ENCODE measurements around the gene TXNDC17. TPM values are rescaled to one million over a fixed set of nuclear protein-coding genes. Genes with fewer than 3 reads are reported as not detected.
A peak's percentile ranks its signal among the peaks of the same experiment; 100 is the strongest.

TXNDC17 gene
- total and polyA plus RNA-seq, 2 of the 13 experiments (the other 11 are each of a cell fraction or from before 2014, with no cell fraction given) = 188 to 266 TPM

GRCh38 chr17:6684460-6684783, 43.6 kb downstream of the TXNDC17 start (continued):
- no peak for TF ChIP-seq ZNF652 (CRISPR knock-in tag; IDR thresholded peaks at IDR 0.05; ENCODE audit: borderline replicate concordance, low read depth)
- no peak for TF ChIP-seq EP300 (IDR thresholded peaks at IDR 0.05; ENCODE audit: low read depth in 2 of 2, low read length in 2 of 2)
- no peak for TF ChIP-seq EP300 (CRISPR knock-in tag; IDR thresholded peaks at IDR 0.05; ENCODE audit: borderline replicate concordance)
- TF ChIP-seq ONECUT2 (CRISPR knock-in tag; IDR thresholded peaks at IDR 0.05) = no peak
- TF ChIP-seq ZFP91 (CRISPR knock-in tag; IDR thresholded peaks at IDR 0.05; ENCODE audit: borderline replicate concordance) = peak; percentile 3
- no peak for TF ChIP-seq HNRNPLL (IDR thresholded peaks at IDR 0.05; ENCODE audit: low read depth, low read length, poor library complexity, severe bottlenecking)
- TF ChIP-seq ZC3H13 (CRISPR knock-in tag; IDR thresholded peaks at IDR 0.05) = peak; percentile 88
- TF ChIP-seq PPARG (CRISPR knock-in tag; conservative IDR thresholded peaks at IDR 0.05) = no peak
- no peak for TF ChIP-seq ZNF230 (CRISPR knock-in tag; IDR thresholded peaks at IDR 0.05)
- TF ChIP-seq NCOR1 (IDR thresholded peaks at IDR 0.05; ENCODE audit: borderline replicate concordance, low read length) = no peak
- no peak for TF ChIP-seq SNAPC5 (CRISPR knock-in tag; IDR thresholded peaks at IDR 0.05; ENCODE audit: borderline replicate concordance)
- peak; percentile 2; the same call in 1 of the 2 replicates for TF ChIP-seq POLR2AphosphoS5 (IDR thresholded peaks at IDR 0.05; ENCODE audit: low read depth, low read length)
- no peak for TF ChIP-seq CAMTA2 (CRISPR knock-in tag; IDR thresholded peaks at IDR 0.05; ENCODE audit: borderline replicate concordance)
- TF ChIP-seq MAFK (conservative IDR thresholded peaks at IDR 0.05 in 1 of 2, IDR thresholded peaks at IDR 0.05 in 1 of 2; ENCODE audit: low read length in 2 of 2) = no peak
- no peak for TF ChIP-seq ZSCAN22 (CRISPR knock-in tag; IDR thresholded peaks at IDR 0.05)
- TF ChIP-seq ZBTB10 (CRISPR knock-in tag; IDR thresholded peaks at IDR 0.05; ENCODE audit: borderline replicate concordance) = no peak
- no peak for TF ChIP-seq ZNF75D (CRISPR knock-in tag; IDR thresholded peaks at IDR 0.05; ENCODE audit: borderline replicate concordance)
- no peak for TF ChIP-seq STAG1 (CRISPR knock-in tag; IDR thresholded peaks at IDR 0.05)
- TF ChIP-seq ZNF597 (CRISPR knock-in tag; IDR thresholded peaks at IDR 0.05) = no peak
- TF ChIP-seq ATF6 (CRISPR knock-in tag; conservative IDR thresholded peaks at IDR 0.05) = no peak
- no peak for TF ChIP-seq RARA (CRISPR knock-in tag; IDR thresholded peaks at IDR 0.05)
- TF ChIP-seq ZFP62 (CRISPR knock-in tag; IDR thresholded peaks at IDR 0.05) = no peak
- TF ChIP-seq ZNF83 (CRISPR knock-in tag; IDR thresholded peaks at IDR 0.05; ENCODE audit: borderline replicate concordance) = 0 out of 2 replicates have a peak, but pooled peaks have one; percentile 10
- TF ChIP-seq ZFP36 (IDR thresholded peaks at IDR 0.05; ENCODE audit: borderline replicate concordance, low read depth, low read length, partially characterized antibody) = no peak
- 0 out of 2 replicates have a peak, but pooled peaks have one; percentile 23 for TF ChIP-seq BRCA1 (CRISPR knock-in tag; IDR thresholded peaks at IDR 0.05)

All from HepG2 (cell line).